ENCODE measurements around the gene HPX. TPM values are rescaled to one million over a fixed set of nuclear protein-coding genes. Genes with fewer than 3 reads are reported as not detected.

Gene HPX
- total RNA-seq, 1 donor from 2014 or later: 3.1 TPM

- H3K9me3 ChIP-seq (ENCODE audit: control insufficient read depth in 3 of 3, low read length in 3 of 3): no peaks in the 10 kb centered on the region
- peaks cover 32 to 51% (median 44%) of the 10 kb centered on the region in 3 donors for H3K36me3 ChIP-seq (ENCODE audit: control insufficient read depth in 3 of 3, insufficient read depth in 3 of 3, low read length in 3 of 3)
- no peak overlapping the region for H3K27ac ChIP-seq (ENCODE audit: low read depth, low read length)
- no peaks in the 10 kb centered on the region for H3K27me3 ChIP-seq (ENCODE audit: control insufficient read depth in 3 of 3, insufficient read depth in 3 of 3, low read length in 3 of 3)
- no peak overlapping the region for H3K9ac ChIP-seq (ENCODE audit: low read depth in 1 of 3, low read length in 3 of 3)
- no peak overlapping the region for H3K4me3 ChIP-seq (ENCODE audit: low read length in 3 of 3)
- H3K4me1 ChIP-seq (ENCODE audit: control insufficient read depth in 3 of 3, insufficient read depth in 3 of 3, low read length in 3 of 3): peaks cover 0 to 4% (median 0%) of the 10 kb centered on the region in 3 donors
Observed at GRCh38 chr11:6448574-6448973, 7.8 kb upstream of the HPX start.

GRCh38 chr11:6443269-6444003 lies 2.6 kb upstream of the HPX start:
- Histone ChIP-seq H3K36me3 (ENCODE audit: control insufficient read depth in 3 of 3, insufficient read depth in 3 of 3, low read length in 3 of 3) (peaks cover 0 to 6% (median 3%) of the 10 kb centered on the region in 3 donors), H3K4me1 (ENCODE audit: control insufficient read depth in 3 of 3, insufficient read depth in 3 of 3, low read length in 3 of 3) (no peaks in the 10 kb centered on the region), H3K27me3 (ENCODE audit: control insufficient read depth in 3 of 3, insufficient read depth in 3 of 3, low read length in 3 of 3) (no peaks in the 10 kb centered on the region), H3K27ac (ENCODE audit: low read depth, low read length) (no peak overlapping the region), H3K9ac (ENCODE audit: low read depth in 1 of 3, low read length in 3 of 3) (no peak overlapping the region), H3K9me3 (ENCODE audit: control insufficient read depth in 3 of 3, low read length in 3 of 3) (no peaks in the 10 kb centered on the region), H3K4me3 (ENCODE audit: low read length in 3 of 3) (no peak overlapping the region)

- no peaks in the 10 kb centered on the region for H3K4me1 ChIP-seq (ENCODE audit: control insufficient read depth in 3 of 3, insufficient read depth in 3 of 3, low read length in 3 of 3)
- H3K27me3 ChIP-seq (ENCODE audit: control insufficient read depth in 3 of 3, insufficient read depth in 3 of 3, low read length in 3 of 3): no peaks in the 10 kb centered on the region
- H3K36me3 ChIP-seq (ENCODE audit: control insufficient read depth in 3 of 3, insufficient read depth in 3 of 3, low read length in 3 of 3): peaks cover 0 to under 1% (median 0%) of the 10 kb centered on the region in 3 donors
Observed at GRCh38 chr11:6442441-6442840, 1.7 kb upstream of the HPX start.

GRCh38 chr11:6438979-6439571 lies 1.7 kb downstream of the HPX start:
- Histone ChIP-seq H3K4me1 (ENCODE audit: control insufficient read depth in 3 of 3, insufficient read depth in 3 of 3, low read length in 3 of 3) (no peaks in the 10 kb centered on the region), H3K27me3 (ENCODE audit: control insufficient read depth in 3 of 3, insufficient read depth in 3 of 3, low read length in 3 of 3) (no peaks in the 10 kb centered on the region)

More at GRCh38 chr11:6442441-6442840, 1.7 kb upstream of the HPX start:
- Histone ChIP-seq H3K27ac (ENCODE audit: low read depth, low read length) (no peak overlapping the region), H3K9ac (ENCODE audit: low read depth in 1 of 3, low read length in 3 of 3) (no peak overlapping the region), H3K4me3 (ENCODE audit: low read length in 3 of 3) (no peak overlapping the region), H3K9me3 (ENCODE audit: control insufficient read depth in 3 of 3, low read length in 3 of 3) (no peaks in the 10 kb centered on the region)

GRCh38 chr11:6437993-6438392 lies 2.8 kb downstream of the HPX start:
- Histone ChIP-seq H3K9ac (ENCODE audit: low read depth in 1 of 3, low read length in 3 of 3) (no peak overlapping the region), H3K27ac (ENCODE audit: low read depth, low read length) (no peak overlapping the region), H3K4me3 (ENCODE audit: low read length in 3 of 3) (no peak overlapping the region), H3K4me1 (ENCODE audit: control insufficient read depth in 3 of 3, insufficient read depth in 3 of 3, low read length in 3 of 3) (no peaks in the 10 kb centered on the region), H3K27me3 (ENCODE audit: control insufficient read depth in 3 of 3, insufficient read depth in 3 of 3, low read length in 3 of 3) (no peaks in the 10 kb centered on the region), H3K9me3 (ENCODE audit: control insufficient read depth in 3 of 3, low read length in 3 of 3) (no peaks in the 10 kb centered on the region), H3K36me3 (ENCODE audit: control insufficient read depth in 3 of 3, insufficient read depth in 3 of 3, low read length in 3 of 3) (no peaks in the 10 kb centered on the region)

More at GRCh38 chr11:6438979-6439571, 1.7 kb downstream of the HPX start:
- H3K9me3 ChIP-seq (ENCODE audit: control insufficient read depth in 3 of 3, low read length in 3 of 3): no peaks in the 10 kb centered on the region
- no peaks in the 10 kb centered on the region for H3K36me3 ChIP-seq (ENCODE audit: control insufficient read depth in 3 of 3, insufficient read depth in 3 of 3, low read length in 3 of 3)
- no peak overlapping the region for H3K9ac ChIP-seq (ENCODE audit: low read depth in 1 of 3, low read length in 3 of 3)
- H3K4me3 ChIP-seq (ENCODE audit: low read length in 3 of 3): no peak overlapping the region
- no peak overlapping the region for H3K27ac ChIP-seq (ENCODE audit: low read depth, low read length)

- no peaks in the 10 kb centered on the region for H3K27me3 ChIP-seq (ENCODE audit: control insufficient read depth in 3 of 3, insufficient read depth in 3 of 3, low read length in 3 of 3)
- H3K9me3 ChIP-seq (ENCODE audit: control insufficient read depth in 3 of 3, low read length in 3 of 3): no peaks in the 10 kb centered on the region
- no peak overlapping the region for H3K4me3 ChIP-seq (ENCODE audit: low read length in 3 of 3)
- H3K27ac ChIP-seq (ENCODE audit: low read depth, low read length): no peak overlapping the region
- no peak overlapping the region for H3K9ac ChIP-seq (ENCODE audit: low read depth in 1 of 3, low read length in 3 of 3)
- H3K4me1 ChIP-seq (ENCODE audit: control insufficient read depth in 3 of 3, insufficient read depth in 3 of 3, low read length in 3 of 3): no peaks in the 10 kb centered on the region
- H3K36me3 ChIP-seq (ENCODE audit: control insufficient read depth in 3 of 3, insufficient read depth in 3 of 3, low read length in 3 of 3): no peaks in the 10 kb centered on the region
Observed at GRCh38 chr11:6437423-6437822, 3.4 kb downstream of the HPX start.

GRCh38 chr11:6433998-6434660 lies 6.7 kb downstream of the HPX start:
- no peaks in the 10 kb centered on the region for H3K27me3 ChIP-seq (ENCODE audit: control insufficient read depth in 3 of 3, insufficient read depth in 3 of 3, low read length in 3 of 3)

GRCh38 chr11:6431861-6432260 lies 8.9 kb downstream of the HPX start:
- Histone ChIP-seq H3K9ac (ENCODE audit: low read depth in 1 of 3, low read length in 3 of 3) (no peak overlapping the region), H3K4me1 (ENCODE audit: control insufficient read depth in 3 of 3, insufficient read depth in 3 of 3, low read length in 3 of 3) (no peaks in the 10 kb centered on the region), H3K9me3 (ENCODE audit: control insufficient read depth in 3 of 3, low read length in 3 of 3) (no peaks in the 10 kb centered on the region), H3K4me3 (ENCODE audit: low read length in 3 of 3) (no peak overlapping the region), H3K36me3 (ENCODE audit: control insufficient read depth in 3 of 3, insufficient read depth in 3 of 3, low read length in 3 of 3) (no peaks in the 10 kb centered on the region), H3K27me3 (ENCODE audit: control insufficient read depth in 3 of 3, insufficient read depth in 3 of 3, low read length in 3 of 3) (no peaks in the 10 kb centered on the region), H3K27ac (ENCODE audit: low read depth, low read length) (no peak overlapping the region)

More at GRCh38 chr11:6433998-6434660, 6.7 kb downstream of the HPX start:
- Histone ChIP-seq H3K9me3 (ENCODE audit: control insufficient read depth in 3 of 3, low read length in 3 of 3) (no peaks in the 10 kb centered on the region), H3K9ac (ENCODE audit: low read depth in 1 of 3, low read length in 3 of 3) (no peak overlapping the region), H3K4me1 (ENCODE audit: control insufficient read depth in 3 of 3, insufficient read depth in 3 of 3, low read length in 3 of 3) (no peaks in the 10 kb centered on the region), H3K36me3 (ENCODE audit: control insufficient read depth in 3 of 3, insufficient read depth in 3 of 3, low read length in 3 of 3) (no peaks in the 10 kb centered on the region), H3K27ac (ENCODE audit: low read depth, low read length) (no peak overlapping the region), H3K4me3 (ENCODE audit: low read length in 3 of 3) (no peak overlapping the region)

GRCh38 chr11:6427516-6427915 lies 13.3 kb downstream of the HPX start:
- Histone ChIP-seq H3K27me3 (ENCODE audit: control insufficient read depth in 3 of 3, insufficient read depth in 3 of 3, low read length in 3 of 3) (no peaks in the 10 kb centered on the region), H3K4me3 (ENCODE audit: low read length in 3 of 3) (no peak overlapping the region), H3K9ac (ENCODE audit: low read depth in 1 of 3, low read length in 3 of 3) (no peak overlapping the region), H3K36me3 (ENCODE audit: control insufficient read depth in 3 of 3, insufficient read depth in 3 of 3, low read length in 3 of 3) (no peaks in the 10 kb centered on the region), H3K27ac (ENCODE audit: low read depth, low read length) (no peak overlapping the region), H3K9me3 (ENCODE audit: control insufficient read depth in 3 of 3, low read length in 3 of 3) (no peaks in the 10 kb centered on the region), H3K4me1 (ENCODE audit: control insufficient read depth in 3 of 3, insufficient read depth in 3 of 3, low read length in 3 of 3) (no peaks in the 10 kb centered on the region)

- Histone ChIP-seq H3K9ac (ENCODE audit: low read depth in 1 of 3, low read length in 3 of 3) (no peak overlapping the region), H3K4me3 (ENCODE audit: low read length in 3 of 3) (no peak overlapping the region), H3K27me3 (ENCODE audit: control insufficient read depth in 3 of 3, insufficient read depth in 3 of 3, low read length in 3 of 3) (no peaks in the 10 kb centered on the region), H3K4me1 (ENCODE audit: control insufficient read depth in 3 of 3, insufficient read depth in 3 of 3, low read length in 3 of 3) (peaks cover 9 to 13% (median 12%) of the 10 kb centered on the region in 3 donors), H3K9me3 (ENCODE audit: control insufficient read depth in 3 of 3, low read length in 3 of 3) (no peaks in the 10 kb centered on the region), H3K36me3 (ENCODE audit: control insufficient read depth in 3 of 3, insufficient read depth in 3 of 3, low read length in 3 of 3) (peaks cover 0 to 3% (median 0%) of the 10 kb centered on the region in 3 donors), H3K27ac (ENCODE audit: low read depth, low read length) (no peak overlapping the region)
Observed at GRCh38 chr11:6420677-6421076, 20.1 kb downstream of the HPX start.
